ENCODE results near the gene SEPHS2.
A peak's percentile ranks its signal among the peaks of the same experiment; 100 is the strongest.

Gene SEPHS2, protein sequence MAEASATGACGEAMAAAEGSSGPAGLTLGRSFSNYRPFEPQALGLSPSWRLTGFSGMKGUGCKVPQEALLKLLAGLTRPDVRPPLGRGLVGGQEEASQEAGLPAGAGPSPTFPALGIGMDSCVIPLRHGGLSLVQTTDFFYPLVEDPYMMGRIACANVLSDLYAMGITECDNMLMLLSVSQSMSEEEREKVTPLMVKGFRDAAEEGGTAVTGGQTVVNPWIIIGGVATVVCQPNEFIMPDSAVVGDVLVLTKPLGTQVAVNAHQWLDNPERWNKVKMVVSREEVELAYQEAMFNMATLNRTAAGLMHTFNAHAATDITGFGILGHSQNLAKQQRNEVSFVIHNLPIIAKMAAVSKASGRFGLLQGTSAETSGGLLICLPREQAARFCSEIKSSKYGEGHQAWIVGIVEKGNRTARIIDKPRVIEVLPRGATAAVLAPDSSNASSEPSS

GRCh38 chr16:30445408-30446202, at the start of gene SEPHS2:
SEPHS2 (minus strand) TSS chr16:30445874; CDS start chr16:30445727, 147 bp downstream.
- Histone ChIP-seq H3K9ac (ENCODE audit: low read depth in 1 of 2, low read length in 2 of 2) (peak within 1 kb of the TSS; percentile 90 to 93), H3K4me1 (ENCODE audit: control insufficient read depth in 1 of 2, insufficient read depth in 2 of 2, low read length in 2 of 2) (peaks cover 37 to 38% of the 10 kb centered on the region in 2 donors), H3K36me3 (ENCODE audit: control insufficient read depth in 1 of 2, insufficient read depth in 2 of 2, low read length in 2 of 2) (peaks cover 0 to 4% of the 10 kb centered on the region in 2 donors), H3K27ac (ENCODE audit: low read depth, low read length) (peak within 1 kb of the TSS; percentile 88), H3K4me3 (ENCODE audit: low read depth in 1 of 2, low read length in 2 of 2) (peak within 1 kb of the TSS; percentile 87 to 96), H3K27me3 (ENCODE audit: control insufficient read depth in 1 of 2, insufficient read depth in 2 of 2, low read length in 2 of 2) (no peaks in the 10 kb centered on the region), H3K9me3 (ENCODE audit: control insufficient read depth in 1 of 2, low read length in 2 of 2) (no peaks in the 10 kb centered on the region)

GRCh38 chr16:30494709-30495108, 49.0 kb upstream of the SEPHS2 start:
- Histone ChIP-seq H3K27me3 (ENCODE audit: control insufficient read depth in 1 of 2, insufficient read depth in 2 of 2, low read length in 2 of 2) (no peaks in the 10 kb centered on the region), H3K36me3 (ENCODE audit: control insufficient read depth in 1 of 2, insufficient read depth in 2 of 2, low read length in 2 of 2) (peaks cover 0 to 18% of the 10 kb centered on the region in 2 donors), H3K9ac (ENCODE audit: low read depth in 1 of 2, low read length in 2 of 2) (no peak overlapping the region), H3K9me3 (ENCODE audit: control insufficient read depth in 1 of 2, low read length in 2 of 2) (no peaks in the 10 kb centered on the region), H3K4me3 (ENCODE audit: low read depth in 1 of 2, low read length in 2 of 2) (no peak overlapping the region), H3K4me1 (ENCODE audit: control insufficient read depth in 1 of 2, insufficient read depth in 2 of 2, low read length in 2 of 2) (peaks cover 0 to 4% of the 10 kb centered on the region in 2 donors), H3K27ac (ENCODE audit: low read depth, low read length) (no peak overlapping the region)

DNA sequence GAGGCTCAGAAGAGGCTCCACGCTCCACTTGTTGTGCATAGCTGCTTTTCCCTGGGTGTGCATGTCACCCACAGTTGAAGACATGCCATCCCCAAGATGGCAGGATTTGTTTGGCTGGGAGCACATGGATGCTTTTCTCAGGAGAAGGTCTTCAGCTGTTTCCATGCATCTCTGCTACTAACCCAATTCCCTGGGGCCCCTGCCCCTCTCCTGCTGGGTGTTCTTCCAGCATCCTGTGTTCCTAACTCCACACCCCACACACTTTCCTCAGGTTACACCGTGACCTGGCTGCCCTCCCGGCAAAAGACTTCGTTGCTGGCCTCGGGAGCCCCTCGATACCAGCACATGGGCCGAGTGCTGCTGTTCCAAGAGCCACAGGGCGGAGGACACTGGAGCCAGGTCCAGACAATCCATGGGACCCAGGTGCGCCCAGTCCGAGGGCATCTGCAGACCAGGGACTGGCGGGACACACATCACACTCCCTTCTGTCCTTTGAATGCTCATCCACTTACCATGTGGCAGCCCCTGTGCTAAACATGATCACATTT, 48.3 kb upstream of the SEPHS2 start:
- Histone ChIP-seq H3K27ac (ENCODE audit: low read depth, low read length) (no peak overlapping the region), H3K4me1 (ENCODE audit: control insufficient read depth in 1 of 2, insufficient read depth in 2 of 2, low read length in 2 of 2) (peaks cover 0 to 4% of the 10 kb centered on the region in 2 donors), H3K4me3 (ENCODE audit: low read depth in 1 of 2, low read length in 2 of 2) (no peak overlapping the region), H3K9me3 (ENCODE audit: control insufficient read depth in 1 of 2, low read length in 2 of 2) (no peaks in the 10 kb centered on the region), H3K9ac (ENCODE audit: low read depth in 1 of 2, low read length in 2 of 2) (no peak overlapping the region), H3K27me3 (ENCODE audit: control insufficient read depth in 1 of 2, insufficient read depth in 2 of 2, low read length in 2 of 2) (no peaks in the 10 kb centered on the region), H3K36me3 (ENCODE audit: control insufficient read depth in 1 of 2, insufficient read depth in 2 of 2, low read length in 2 of 2) (peaks cover 0 to 17% of the 10 kb centered on the region in 2 donors)

GRCh38 chr16:30491744-30492308, 46.2 kb upstream of the SEPHS2 start:
- no peak overlapping the region for H3K9ac ChIP-seq (ENCODE audit: low read depth in 1 of 2, low read length in 2 of 2)
- no peak overlapping the region for H3K4me3 ChIP-seq (ENCODE audit: low read depth in 1 of 2, low read length in 2 of 2)
- no peak overlapping the region for H3K27ac ChIP-seq (ENCODE audit: low read depth, low read length)
- H3K9me3 ChIP-seq (ENCODE audit: control insufficient read depth in 1 of 2, low read length in 2 of 2), result no peaks in the 10 kb centered on the region
- H3K27me3 ChIP-seq (ENCODE audit: control insufficient read depth in 1 of 2, insufficient read depth in 2 of 2, low read length in 2 of 2), result no peaks in the 10 kb centered on the region
- H3K36me3 ChIP-seq (ENCODE audit: control insufficient read depth in 1 of 2, insufficient read depth in 2 of 2, low read length in 2 of 2), result peaks cover 0 to 20% of the 10 kb centered on the region in 2 donors
- H3K4me1 ChIP-seq (ENCODE audit: control insufficient read depth in 1 of 2, insufficient read depth in 2 of 2, low read length in 2 of 2), result peaks cover 0 to 4% of the 10 kb centered on the region in 2 donors

DNA sequence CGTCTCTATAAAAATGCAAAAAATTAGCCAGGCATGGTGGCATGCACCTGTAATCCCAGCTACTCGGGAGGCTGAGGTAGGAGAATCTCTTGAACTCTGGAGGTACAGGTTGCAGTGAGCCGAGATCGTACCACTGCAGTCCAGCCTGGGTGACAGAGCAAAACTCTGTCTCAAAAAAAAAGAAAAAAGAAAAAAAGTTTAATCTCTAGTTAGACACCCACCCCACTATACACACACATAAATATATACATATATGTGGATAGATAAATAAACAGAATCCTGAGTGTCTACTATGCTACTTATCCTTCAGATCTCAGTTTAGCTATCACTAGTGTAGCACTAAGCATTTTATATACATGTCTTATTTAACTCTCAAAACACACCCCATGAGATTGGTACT, 45.6 kb upstream of the SEPHS2 start:
- H3K36me3 ChIP-seq (ENCODE audit: control insufficient read depth in 1 of 2, insufficient read depth in 2 of 2, low read length in 2 of 2), result peaks cover 0 to 19% of the 10 kb centered on the region in 2 donors
- no peak overlapping the region for H3K27ac ChIP-seq (ENCODE audit: low read depth, low read length)
- H3K9ac ChIP-seq (ENCODE audit: low read depth in 1 of 2, low read length in 2 of 2), result no peak overlapping the region
- no peaks in the 10 kb centered on the region for H3K27me3 ChIP-seq (ENCODE audit: control insufficient read depth in 1 of 2, insufficient read depth in 2 of 2, low read length in 2 of 2)
- H3K4me3 ChIP-seq (ENCODE audit: low read depth in 1 of 2, low read length in 2 of 2), result no peak overlapping the region
- H3K9me3 ChIP-seq (ENCODE audit: control insufficient read depth in 1 of 2, low read length in 2 of 2), result no peaks in the 10 kb centered on the region
- H3K4me1 ChIP-seq (ENCODE audit: control insufficient read depth in 1 of 2, insufficient read depth in 2 of 2, low read length in 2 of 2), result peaks cover 0 to 4% of the 10 kb centered on the region in 2 donors

- Histone ChIP-seq H3K9ac (ENCODE audit: low read depth in 1 of 2, low read length in 2 of 2) (no peak overlapping the region), H3K27me3 (ENCODE audit: control insufficient read depth in 1 of 2, insufficient read depth in 2 of 2, low read length in 2 of 2) (no peaks in the 10 kb centered on the region), H3K9me3 (ENCODE audit: control insufficient read depth in 1 of 2, low read length in 2 of 2) (no peaks in the 10 kb centered on the region), H3K4me1 (ENCODE audit: control insufficient read depth in 1 of 2, insufficient read depth in 2 of 2, low read length in 2 of 2) (peaks cover 0 to 4% of the 10 kb centered on the region in 2 donors), H3K36me3 (ENCODE audit: control insufficient read depth in 1 of 2, insufficient read depth in 2 of 2, low read length in 2 of 2) (peaks cover 0 to 18% of the 10 kb centered on the region in 2 donors), H3K4me3 (ENCODE audit: low read depth in 1 of 2, low read length in 2 of 2) (no peak overlapping the region), H3K27ac (ENCODE audit: low read depth, low read length) (no peak overlapping the region)
Observed at GRCh38 chr16:30490210-30490609, 44.5 kb upstream of the SEPHS2 start.

GRCh38 chr16:30488764-30489605, 43.3 kb upstream of the SEPHS2 start:
- no peak overlapping the region for H3K27ac ChIP-seq (ENCODE audit: low read depth, low read length)
- H3K9me3 ChIP-seq (ENCODE audit: control insufficient read depth in 1 of 2, low read length in 2 of 2), result no peaks in the 10 kb centered on the region
- H3K27me3 ChIP-seq (ENCODE audit: control insufficient read depth in 1 of 2, insufficient read depth in 2 of 2, low read length in 2 of 2), result no peaks in the 10 kb centered on the region
- no peak overlapping the region for H3K4me3 ChIP-seq (ENCODE audit: low read depth in 1 of 2, low read length in 2 of 2)
- peaks cover 0 to 4% of the 10 kb centered on the region in 2 donors for H3K4me1 ChIP-seq (ENCODE audit: control insufficient read depth in 1 of 2, insufficient read depth in 2 of 2, low read length in 2 of 2)
- no peak overlapping the region for H3K9ac ChIP-seq (ENCODE audit: low read depth in 1 of 2, low read length in 2 of 2)
- H3K36me3 ChIP-seq (ENCODE audit: control insufficient read depth in 1 of 2, insufficient read depth in 2 of 2, low read length in 2 of 2), result peaks cover 0 to 10% of the 10 kb centered on the region in 2 donors

- Histone ChIP-seq H3K9ac (ENCODE audit: low read depth in 1 of 2, low read length in 2 of 2) (no peak overlapping the region), H3K27me3 (ENCODE audit: control insufficient read depth in 1 of 2, insufficient read depth in 2 of 2, low read length in 2 of 2) (no peaks in the 10 kb centered on the region), H3K9me3 (ENCODE audit: control insufficient read depth in 1 of 2, low read length in 2 of 2) (no peaks in the 10 kb centered on the region), H3K27ac (ENCODE audit: low read depth, low read length) (no peak overlapping the region), H3K4me3 (ENCODE audit: low read depth in 1 of 2, low read length in 2 of 2) (no peak overlapping the region), H3K36me3 (ENCODE audit: control insufficient read depth in 1 of 2, insufficient read depth in 2 of 2, low read length in 2 of 2) (peaks cover 0 to 13% of the 10 kb centered on the region in 2 donors), H3K4me1 (ENCODE audit: control insufficient read depth in 1 of 2, insufficient read depth in 2 of 2, low read length in 2 of 2) (no peaks in the 10 kb centered on the region)
Observed at GRCh38 chr16:30485818-30486436, 40.3 kb upstream of the SEPHS2 start.

DNA sequence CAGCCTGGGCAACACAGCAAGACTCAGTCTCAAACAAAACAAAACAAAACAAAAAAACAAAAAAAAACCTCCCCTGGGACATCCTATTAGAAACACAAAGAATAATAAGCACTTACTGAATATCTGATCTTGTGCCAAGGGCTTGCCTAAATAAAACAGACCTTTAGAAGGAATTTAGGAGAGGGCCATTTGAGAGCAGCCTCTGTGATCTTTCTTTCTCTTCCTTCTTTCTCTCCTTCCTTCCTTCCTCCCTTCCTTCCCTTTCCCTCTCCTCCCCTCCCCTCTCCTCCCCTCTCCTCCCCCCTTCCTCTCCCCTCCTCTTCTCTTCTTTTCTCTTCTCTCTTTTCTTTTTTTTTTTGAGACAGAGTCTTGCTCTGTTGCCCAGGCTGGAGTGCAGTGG, 39.2 kb upstream of the SEPHS2 start:
- Histone ChIP-seq H3K4me3 (ENCODE audit: low read depth in 1 of 2, low read length in 2 of 2) (no peak overlapping the region), H3K27ac (ENCODE audit: low read depth, low read length) (no peak overlapping the region), H3K4me1 (ENCODE audit: control insufficient read depth in 1 of 2, insufficient read depth in 2 of 2, low read length in 2 of 2) (no peaks in the 10 kb centered on the region), H3K27me3 (ENCODE audit: control insufficient read depth in 1 of 2, insufficient read depth in 2 of 2, low read length in 2 of 2) (no peaks in the 10 kb centered on the region), H3K9me3 (ENCODE audit: control insufficient read depth in 1 of 2, low read length in 2 of 2) (no peaks in the 10 kb centered on the region), H3K36me3 (ENCODE audit: control insufficient read depth in 1 of 2, insufficient read depth in 2 of 2, low read length in 2 of 2) (peaks cover 0 to 13% of the 10 kb centered on the region in 2 donors), H3K9ac (ENCODE audit: low read depth in 1 of 2, low read length in 2 of 2) (no peak overlapping the region)
